HG02981 (cell line): ENCODE data around the gene SIK1.

Experiments used
- ATAC-seq: cut with Tn5 transposase; IDR thresholded peaks from one replicate; pipeline ENCODE4 v1.9.1; 2021; ENCODE audit warnings: mild to moderate bottlenecking, moderate library complexity; ENCODE audit not compliant: unreplicated experiment

SIK1 gene

GRCh38 chr21:43369124-43369523 lies 57.8 kb downstream of the SIK1 start:
- ATAC-seq, result no peak

GRCh38 chr21:43368685-43369084 lies 58.2 kb downstream of the SIK1 start:
- no peak for ATAC-seq

GRCh38 chr21:43367859-43368258 lies 59.1 kb downstream of the SIK1 start:
- ATAC-seq, result no peak

GRCh38 chr21:43367296-43367695 lies 59.6 kb downstream of the SIK1 start:
- ATAC-seq, result no peak

- ATAC-seq, result no peak
Measured at GRCh38 chr21:43366656-43367055, 60.3 kb downstream of the SIK1 start.

- no peak for ATAC-seq
Measured at GRCh38 chr21:43365611-43366426, 61.1 kb downstream of the SIK1 start.

- no peak for ATAC-seq
Measured at GRCh38 chr21:43364851-43365424, 62.0 kb downstream of the SIK1 start.
